Loucy (cell line): Measurements from ENCODE around the gene NOM1.

Source experiments
- EZH2phosphoT487 ChIP-seq: fragments of 200-600 bp; IDR thresholded peaks from 2 replicates; pipeline ENCODE4 v1.6.1; 2018; ENCODE audit warnings: antibody characterized with exemption, mild to moderate bottlenecking, moderate library complexity, borderline replicate concordance
- TF ChIP-seq, protein P1 (sequence below): fragments of 200-600 bp; sonication (generic); conservative IDR thresholded peaks from 2 replicates; pipeline ENCODE4 v1.5.1; 2014; ENCODE audit warnings: mild to moderate bottlenecking, antibody characterized with exemption, low read length

DNA sequence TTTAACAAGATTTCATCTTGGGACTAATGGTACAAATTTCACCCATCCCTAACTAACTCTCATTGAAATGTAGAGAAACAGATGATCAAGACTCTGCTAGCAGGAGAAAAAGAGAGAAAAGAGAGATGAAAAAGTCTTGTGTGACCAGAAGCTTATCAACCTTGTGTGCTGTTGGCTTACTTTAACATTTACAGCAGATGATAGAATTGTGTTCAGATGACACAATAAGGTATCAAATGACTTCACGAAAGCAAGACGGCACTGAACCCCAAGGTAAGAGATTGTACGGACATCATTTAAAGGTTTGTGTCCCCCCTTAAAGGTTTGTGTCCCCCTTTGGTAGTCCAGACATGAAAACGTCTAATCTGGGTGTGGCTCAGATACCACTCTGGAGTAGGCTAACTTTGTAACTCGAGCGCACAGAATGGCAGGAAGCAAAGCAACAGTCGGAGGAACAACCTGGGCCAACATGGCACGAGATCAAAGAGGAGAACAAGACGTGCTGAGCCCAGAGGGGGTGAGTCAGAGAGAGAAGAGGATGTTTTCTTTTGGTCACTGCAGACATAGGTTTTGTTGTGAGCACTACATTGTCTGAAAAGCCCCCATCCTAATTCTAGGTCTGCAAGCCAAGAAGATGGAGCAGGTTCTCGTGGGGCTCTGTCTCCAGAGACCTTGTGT is 46.1 kb upstream of the NOM1 start:
- TF ChIP-seq, protein P1, sequence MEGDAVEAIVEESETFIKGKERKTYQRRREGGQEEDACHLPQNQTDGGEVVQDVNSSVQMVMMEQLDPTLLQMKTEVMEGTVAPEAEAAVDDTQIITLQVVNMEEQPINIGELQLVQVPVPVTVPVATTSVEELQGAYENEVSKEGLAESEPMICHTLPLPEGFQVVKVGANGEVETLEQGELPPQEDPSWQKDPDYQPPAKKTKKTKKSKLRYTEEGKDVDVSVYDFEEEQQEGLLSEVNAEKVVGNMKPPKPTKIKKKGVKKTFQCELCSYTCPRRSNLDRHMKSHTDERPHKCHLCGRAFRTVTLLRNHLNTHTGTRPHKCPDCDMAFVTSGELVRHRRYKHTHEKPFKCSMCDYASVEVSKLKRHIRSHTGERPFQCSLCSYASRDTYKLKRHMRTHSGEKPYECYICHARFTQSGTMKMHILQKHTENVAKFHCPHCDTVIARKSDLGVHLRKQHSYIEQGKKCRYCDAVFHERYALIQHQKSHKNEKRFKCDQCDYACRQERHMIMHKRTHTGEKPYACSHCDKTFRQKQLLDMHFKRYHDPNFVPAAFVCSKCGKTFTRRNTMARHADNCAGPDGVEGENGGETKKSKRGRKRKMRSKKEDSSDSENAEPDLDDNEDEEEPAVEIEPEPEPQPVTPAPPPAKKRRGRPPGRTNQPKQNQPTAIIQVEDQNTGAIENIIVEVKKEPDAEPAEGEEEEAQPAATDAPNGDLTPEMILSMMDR = no peak
- no peak for TF ChIP-seq EZH2phosphoT487
